Astrocyte of the cerebellum (primary cell): Measurements from ENCODE around the gene EFEMP2.
"Not testable (repeated sequence)": the region's sequence is repeated elsewhere in the genome, so short reads cannot be mapped to it uniquely, and the experiment has no call there.

Source experiments
- DNase-seq: peaks from one replicate; pipeline ENCODE4 v3.0.0-alpha.2; 2011; ENCODE audit warnings: low read depth
- H3K4me3 ChIP-seq: 2 replicates; pipeline ENCODE4 v1.5.1; 2011; ENCODE audit warnings: mild to moderate bottlenecking, low read depth, low read length, moderate library complexity
- in situ Hi-C: cut with HindIII; loops from 2 replicates; pipeline ENCODE4 v1.10.0; 2017; ENCODE audit warnings: low sequenced_read_pairs
- TF ChIP-seq, protein P1 (sequence below): IDR thresholded peaks from 2 replicates; pipeline ENCODE4 v1.5.1; 2012; ENCODE audit warnings: low read length, low read depth, moderate library complexity, mild to moderate bottlenecking; ENCODE audit errors: missing control alignments

EFEMP2 gene

DNA sequence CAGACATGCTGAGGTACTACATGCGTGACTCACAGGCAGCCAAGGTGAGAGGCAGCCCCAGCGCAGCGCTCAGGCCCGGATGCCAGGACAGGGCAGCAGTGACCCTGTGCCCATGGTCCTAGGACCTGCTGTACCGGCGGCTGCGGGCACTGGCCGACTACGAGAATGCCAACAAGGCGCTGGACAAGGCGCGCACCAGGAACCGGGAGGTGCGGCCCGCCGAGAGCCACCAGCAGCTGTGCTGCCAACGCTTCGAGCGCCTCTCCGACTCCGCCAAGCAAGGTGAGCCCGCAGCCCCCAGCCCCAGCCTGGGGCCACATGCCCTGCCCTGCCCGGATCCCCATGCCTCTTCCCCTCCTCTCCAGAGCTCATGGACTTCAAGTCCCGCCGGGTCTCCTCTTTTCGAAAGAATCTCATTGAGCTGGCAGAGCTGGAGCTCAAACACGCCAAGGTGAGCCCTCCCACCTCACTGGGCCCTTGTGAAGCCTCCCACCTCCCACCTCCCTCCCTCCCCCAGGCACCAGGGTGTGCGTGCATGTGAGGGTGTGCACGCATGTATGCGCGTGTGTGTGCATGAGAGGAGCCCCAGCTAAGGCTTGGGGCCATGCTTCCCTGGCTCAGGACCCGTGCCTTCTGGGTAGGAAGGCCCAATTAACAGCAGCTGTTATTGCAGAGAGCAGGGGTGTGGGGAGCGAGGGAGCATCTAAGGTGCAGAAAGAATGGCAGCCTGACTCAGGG is 19.9 kb downstream of the EFEMP2 start:
- DNase-seq, result no peak
- H3K4me3 ChIP-seq, result no peak overlapping the region
- TF ChIP-seq, protein P1, sequence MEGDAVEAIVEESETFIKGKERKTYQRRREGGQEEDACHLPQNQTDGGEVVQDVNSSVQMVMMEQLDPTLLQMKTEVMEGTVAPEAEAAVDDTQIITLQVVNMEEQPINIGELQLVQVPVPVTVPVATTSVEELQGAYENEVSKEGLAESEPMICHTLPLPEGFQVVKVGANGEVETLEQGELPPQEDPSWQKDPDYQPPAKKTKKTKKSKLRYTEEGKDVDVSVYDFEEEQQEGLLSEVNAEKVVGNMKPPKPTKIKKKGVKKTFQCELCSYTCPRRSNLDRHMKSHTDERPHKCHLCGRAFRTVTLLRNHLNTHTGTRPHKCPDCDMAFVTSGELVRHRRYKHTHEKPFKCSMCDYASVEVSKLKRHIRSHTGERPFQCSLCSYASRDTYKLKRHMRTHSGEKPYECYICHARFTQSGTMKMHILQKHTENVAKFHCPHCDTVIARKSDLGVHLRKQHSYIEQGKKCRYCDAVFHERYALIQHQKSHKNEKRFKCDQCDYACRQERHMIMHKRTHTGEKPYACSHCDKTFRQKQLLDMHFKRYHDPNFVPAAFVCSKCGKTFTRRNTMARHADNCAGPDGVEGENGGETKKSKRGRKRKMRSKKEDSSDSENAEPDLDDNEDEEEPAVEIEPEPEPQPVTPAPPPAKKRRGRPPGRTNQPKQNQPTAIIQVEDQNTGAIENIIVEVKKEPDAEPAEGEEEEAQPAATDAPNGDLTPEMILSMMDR, result no peak
- in situ Hi-C loops, result no loop called here

DNA sequence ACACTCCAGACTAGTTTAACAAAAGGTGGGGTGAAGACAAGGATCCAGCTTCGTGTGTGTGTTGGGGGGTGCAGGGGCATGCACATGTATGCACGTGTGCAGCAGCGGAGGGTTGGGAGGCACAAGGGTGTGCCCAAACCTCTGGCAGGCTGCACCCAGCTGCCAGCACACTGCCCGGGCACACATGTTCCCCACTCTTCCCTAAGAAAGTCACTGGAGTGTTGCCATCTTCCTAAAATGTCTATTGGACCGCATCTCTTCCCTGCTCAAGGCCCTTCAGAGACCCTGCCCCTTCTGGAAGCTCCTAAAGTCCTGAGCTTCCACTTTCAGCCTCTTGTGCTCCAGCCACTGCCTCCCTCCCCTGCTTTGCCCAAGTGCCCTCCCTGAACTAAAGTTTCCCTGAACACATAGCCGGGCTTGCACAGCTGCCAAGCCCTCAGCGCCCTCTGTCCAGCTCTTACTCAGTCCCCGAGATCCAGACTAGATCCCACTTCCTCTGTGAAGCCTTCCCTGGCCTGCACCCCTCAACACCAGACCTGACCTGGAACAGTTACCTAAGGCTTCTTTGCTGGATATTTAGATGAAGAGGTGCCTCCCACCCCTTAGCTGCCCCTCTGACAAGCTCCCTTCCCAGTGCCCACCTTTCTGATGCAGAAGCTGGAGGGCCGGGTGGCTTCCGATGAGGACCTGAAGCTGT is 20.6 kb downstream of the EFEMP2 start:
- no peak overlapping the region for H3K4me3 ChIP-seq

DNA sequence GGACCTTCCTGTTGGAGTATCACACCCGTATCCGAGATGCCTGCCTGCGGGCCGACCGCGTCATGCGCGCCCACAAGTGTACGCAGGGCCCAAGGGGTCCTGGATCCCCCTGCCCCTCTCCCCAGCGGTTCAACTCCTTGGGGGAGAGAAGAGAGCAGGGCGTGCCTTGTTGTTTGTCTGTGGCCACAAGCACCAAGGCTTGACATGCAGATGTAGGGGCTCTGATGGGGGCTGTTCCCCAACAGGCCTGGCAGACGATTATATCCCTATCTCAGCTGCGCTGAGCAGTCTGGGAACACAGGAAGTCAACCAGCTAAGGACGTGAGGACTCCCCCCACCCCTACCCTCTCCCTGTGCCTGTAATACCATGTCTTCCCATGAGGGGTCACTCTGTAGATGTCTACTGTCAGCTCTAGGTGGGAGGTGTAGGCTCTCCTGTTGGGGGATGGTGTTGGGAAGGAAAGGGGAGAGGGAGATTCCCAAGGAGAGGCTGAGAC is 21.5 kb downstream of the EFEMP2 start:
- TF ChIP-seq, protein P1, result peak; percentile 49
- no peak for DNase-seq
- H3K4me3 ChIP-seq, result no peak overlapping the region
- in situ Hi-C loops, result no loop called here

More for the DNA sequence above, 20.6 kb downstream of the EFEMP2 start:
- DNase-seq, result no peak
- in situ Hi-C loops, result no loop called here
- TF ChIP-seq, protein P1, result no peak

DNA sequence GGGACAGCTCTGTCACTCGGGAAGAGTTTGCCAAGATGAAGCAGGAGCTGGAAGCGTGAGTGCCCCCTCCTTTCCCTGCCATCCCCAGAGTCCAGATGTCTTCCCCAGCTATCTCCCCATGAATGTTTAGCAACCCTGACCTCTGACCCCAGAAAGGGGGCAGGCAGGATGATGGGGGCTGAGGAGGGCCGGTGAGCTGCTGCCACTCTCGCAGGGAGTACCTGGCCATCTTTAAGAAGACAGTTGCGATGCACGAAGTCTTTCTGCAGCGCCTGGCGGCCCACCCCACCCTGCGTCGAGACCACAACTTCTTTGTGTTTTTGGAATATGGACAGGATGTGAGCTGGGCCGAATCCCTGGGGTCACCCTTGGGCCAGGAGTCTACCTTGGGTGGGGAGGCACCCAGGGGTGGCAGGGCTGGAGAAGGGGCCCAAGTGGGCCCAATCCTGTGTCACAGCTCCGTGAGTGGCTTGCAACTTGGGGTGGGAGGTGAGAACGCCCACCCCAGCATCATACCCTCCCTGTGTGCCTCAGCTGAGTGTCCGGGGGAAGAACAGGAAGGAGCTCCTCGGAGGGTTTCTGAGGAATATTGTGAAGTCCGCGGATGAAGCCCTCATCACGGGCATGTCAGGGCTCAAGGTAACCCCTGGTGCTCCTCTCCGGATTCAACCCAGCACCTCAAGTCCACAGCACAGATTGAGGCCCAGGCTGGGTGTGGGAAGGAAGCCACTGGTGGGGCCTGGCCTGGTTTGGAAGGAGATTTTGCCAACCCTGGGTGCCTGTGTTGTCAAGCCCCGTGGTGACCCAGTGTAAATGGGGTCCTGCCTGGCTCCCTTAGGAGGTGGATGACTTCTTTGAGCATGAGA is 22.1 kb downstream of the EFEMP2 start:
- DNase-seq, result no peak
- in situ Hi-C loops, result no loop called here
- TF ChIP-seq, protein P1, result no peak
- H3K4me3 ChIP-seq, result no peak overlapping the region

DNA sequence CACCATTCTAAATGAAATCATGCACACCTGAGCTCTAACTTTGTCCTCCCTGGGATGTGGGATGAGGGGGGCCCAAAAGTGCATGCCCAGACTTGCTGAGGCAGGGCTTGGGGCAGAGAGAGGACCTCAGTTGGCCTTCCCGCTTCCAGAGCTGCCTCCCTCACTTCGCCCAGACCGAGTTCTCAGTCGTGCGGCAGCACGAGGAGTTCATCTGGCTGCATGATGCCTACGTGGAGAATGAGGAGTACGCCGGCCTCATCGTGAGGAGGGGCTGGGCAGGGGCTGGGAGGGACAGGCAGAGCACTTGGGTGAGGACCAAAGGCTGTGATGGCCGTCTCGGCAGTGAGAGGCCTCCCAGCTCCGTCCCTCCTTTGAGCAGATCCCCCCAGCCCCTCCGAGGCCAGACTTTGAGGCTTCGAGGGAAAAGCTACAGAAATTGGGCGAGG is 22.8 kb downstream of the EFEMP2 start:
- no peak for DNase-seq
- TF ChIP-seq, protein P1, result no peak
- in situ Hi-C loops, result no loop called here
- H3K4me3 ChIP-seq, result no peak overlapping the region

DNA sequence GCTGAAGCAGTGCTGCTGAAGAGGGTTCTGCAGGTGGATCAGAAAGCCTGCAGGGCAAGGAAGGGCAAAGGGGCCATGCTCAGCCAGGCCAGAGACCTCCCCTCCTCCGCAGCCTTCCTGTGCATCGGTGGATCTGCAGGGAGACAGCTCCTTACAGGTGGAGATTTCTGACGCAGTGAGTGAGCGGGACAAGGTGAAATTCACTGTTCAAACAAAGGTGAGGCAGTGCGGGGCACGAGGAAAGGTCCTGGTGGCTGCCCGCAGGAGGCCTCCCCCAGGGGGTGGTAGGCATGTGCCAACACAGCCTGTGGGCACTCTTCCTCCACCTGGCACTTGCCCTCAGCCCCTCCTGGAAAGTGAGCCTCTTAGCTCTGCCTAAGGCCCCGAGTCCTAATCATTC is 23.2 kb downstream of the EFEMP2 start:
- no peak for DNase-seq
- no peak overlapping the region for H3K4me3 ChIP-seq
- TF ChIP-seq, protein P1, result no peak
- in situ Hi-C loops, result no loop called here

DNA sequence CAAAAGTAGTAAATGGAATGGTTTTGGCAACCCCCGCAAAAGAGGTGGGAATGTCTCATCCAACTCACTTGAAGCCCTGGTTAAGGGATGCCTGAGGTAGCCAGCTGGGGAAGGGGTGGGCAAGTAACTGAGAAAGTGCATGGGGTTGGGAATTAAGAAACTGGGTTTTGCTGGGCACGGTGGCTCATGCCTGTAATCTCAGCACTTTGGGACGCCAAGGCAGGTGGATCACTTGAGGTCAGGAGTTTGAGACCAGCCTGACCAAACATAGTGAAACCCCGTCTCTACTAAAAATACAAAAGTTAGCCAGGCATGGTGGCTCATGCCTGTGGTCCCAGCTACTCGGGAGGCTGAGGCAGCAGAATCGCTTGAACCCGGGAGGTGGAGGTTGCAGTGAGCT is 23.9 kb downstream of the EFEMP2 start:
- in situ Hi-C loops, DNase-seq, H3K4me3 ChIP-seq: not testable (repeated sequence)
